ENCODE measurements around the gene CADPS2. TPM values are rescaled to one million over a fixed set of nuclear protein-coding genes. Genes with fewer than 3 reads are reported as not detected.

The CADPS2 gene
- total RNA-seq, 1 donor from 2014 or later = 27.8 TPM

GRCh38 chr7:122746948-122747347, 139.3 kb downstream of the CADPS2 start:
- Mint-ChIP-seq H3K4me3 (ENCODE audit: unreplicated experiment) (no peak overlapping the region), H3K4me1 (ENCODE audit: unreplicated experiment) (peaks cover 15% of the 10 kb centered on the region), H3K9me3 (ENCODE audit: unreplicated experiment) (no peaks in the 10 kb centered on the region), H3K27ac (ENCODE audit: unreplicated experiment) (no peak overlapping the region), H3K36me3 (ENCODE audit: low read depth, unreplicated experiment) (no peaks in the 10 kb centered on the region), H3K27me3 (ENCODE audit: unreplicated experiment) (no peaks in the 10 kb centered on the region)
- no peak for DNase-seq (ENCODE audit: low spot score)
- TF ChIP-seq CTCF (IDR thresholded peaks at IDR 0.05; ENCODE audit: unreplicated experiment) = no peak

GRCh38 chr7:122743211-122743610, 143.0 kb downstream of the CADPS2 start:
- Mint-ChIP-seq H3K4me1 (ENCODE audit: unreplicated experiment) (peaks cover 13% of the 10 kb centered on the region), H3K27ac (ENCODE audit: unreplicated experiment) (no peak overlapping the region), H3K27me3 (ENCODE audit: unreplicated experiment) (no peaks in the 10 kb centered on the region), H3K9me3 (ENCODE audit: unreplicated experiment) (no peaks in the 10 kb centered on the region), H3K36me3 (ENCODE audit: low read depth, unreplicated experiment) (no peaks in the 10 kb centered on the region), H3K4me3 (ENCODE audit: unreplicated experiment) (no peak overlapping the region)
- DNase-seq (ENCODE audit: low spot score) = no peak
- TF ChIP-seq CTCF (IDR thresholded peaks at IDR 0.05; ENCODE audit: unreplicated experiment) = no peak

GRCh38 chr7:122738947-122739346, 147.3 kb downstream of the CADPS2 start:
- no peak overlapping the region for H3K4me3 Mint-ChIP-seq (ENCODE audit: unreplicated experiment)
- H3K4me1 Mint-ChIP-seq (ENCODE audit: unreplicated experiment) = peaks cover 5% of the 10 kb centered on the region
- DNase-seq (ENCODE audit: low spot score) = no peak
- no peaks in the 10 kb centered on the region for H3K27me3 Mint-ChIP-seq (ENCODE audit: unreplicated experiment)
- H3K36me3 Mint-ChIP-seq (ENCODE audit: low read depth, unreplicated experiment) = no peaks in the 10 kb centered on the region
- H3K27ac Mint-ChIP-seq (ENCODE audit: unreplicated experiment) = no peak overlapping the region
- no peaks in the 10 kb centered on the region for H3K9me3 Mint-ChIP-seq (ENCODE audit: unreplicated experiment)
- no peak for TF ChIP-seq CTCF (IDR thresholded peaks at IDR 0.05; ENCODE audit: unreplicated experiment)

GRCh38 chr7:122736183-122736582, 150.1 kb downstream of the CADPS2 start:
- H3K4me1 Mint-ChIP-seq (ENCODE audit: unreplicated experiment) = peaks cover 2% of the 10 kb centered on the region

GRCh38 chr7:122727759-122728158, 158.5 kb downstream of the CADPS2 start:
- TF ChIP-seq CTCF (IDR thresholded peaks at IDR 0.05; ENCODE audit: unreplicated experiment) = no peak
- DNase-seq (ENCODE audit: low spot score) = no peak
- no peaks in the 10 kb centered on the region for H3K27me3 Mint-ChIP-seq (ENCODE audit: unreplicated experiment)
- H3K4me1 Mint-ChIP-seq (ENCODE audit: unreplicated experiment) = no peaks in the 10 kb centered on the region
- H3K4me3 Mint-ChIP-seq (ENCODE audit: unreplicated experiment) = no peak overlapping the region
- no peaks in the 10 kb centered on the region for H3K36me3 Mint-ChIP-seq (ENCODE audit: low read depth, unreplicated experiment)
- no peaks in the 10 kb centered on the region for H3K9me3 Mint-ChIP-seq (ENCODE audit: unreplicated experiment)
- no peak overlapping the region for H3K27ac Mint-ChIP-seq (ENCODE audit: unreplicated experiment)

More at GRCh38 chr7:122736183-122736582, 150.1 kb downstream of the CADPS2 start:
- Mint-ChIP-seq H3K9me3 (ENCODE audit: unreplicated experiment) (no peaks in the 10 kb centered on the region), H3K27me3 (ENCODE audit: unreplicated experiment) (no peaks in the 10 kb centered on the region), H3K36me3 (ENCODE audit: low read depth, unreplicated experiment) (no peaks in the 10 kb centered on the region), H3K27ac (ENCODE audit: unreplicated experiment) (no peak overlapping the region), H3K4me3 (ENCODE audit: unreplicated experiment) (no peak overlapping the region)
- DNase-seq (ENCODE audit: low spot score) = no peak
- TF ChIP-seq CTCF (IDR thresholded peaks at IDR 0.05; ENCODE audit: unreplicated experiment) = no peak
